Mucosa of stomach (tissue), 1 donor: Measurements from ENCODE around the gene FBXO21.

Experiments used
- H3K27me3 ChIP-seq: one replicate; pipeline ENCODE4 v1.7.0; 2013; ENCODE audit warnings: mild to moderate bottlenecking, low read length; ENCODE audit not compliant: control insufficient read depth, insufficient read depth
- H3K36me3 ChIP-seq: one replicate; pipeline ENCODE4 v1.7.0; 2013; ENCODE audit warnings: low read length; ENCODE audit not compliant: control insufficient read depth, insufficient read depth
- H3K4me1 ChIP-seq: one replicate; pipeline ENCODE4 v1.7.0; 2013; ENCODE audit warnings: mild to moderate bottlenecking, low read length; ENCODE audit not compliant: control insufficient read depth, insufficient read depth
- H3K4me3 ChIP-seq: one replicate; pipeline ENCODE4 v1.7.0; 2013; ENCODE audit warnings: low read length
- H3K9ac ChIP-seq: one replicate; pipeline ENCODE4 v1.7.0; 2013; ENCODE audit warnings: mild to moderate bottlenecking, low read length, moderate library complexity
- H3K9me3 ChIP-seq: one replicate; pipeline ENCODE4 v1.7.0; 2013; ENCODE audit warnings: mild to moderate bottlenecking, low read length, moderate library complexity; ENCODE audit not compliant: control insufficient read depth
- donor health status: Pancreatic carcinoma.

FBXO21 gene

DNA sequence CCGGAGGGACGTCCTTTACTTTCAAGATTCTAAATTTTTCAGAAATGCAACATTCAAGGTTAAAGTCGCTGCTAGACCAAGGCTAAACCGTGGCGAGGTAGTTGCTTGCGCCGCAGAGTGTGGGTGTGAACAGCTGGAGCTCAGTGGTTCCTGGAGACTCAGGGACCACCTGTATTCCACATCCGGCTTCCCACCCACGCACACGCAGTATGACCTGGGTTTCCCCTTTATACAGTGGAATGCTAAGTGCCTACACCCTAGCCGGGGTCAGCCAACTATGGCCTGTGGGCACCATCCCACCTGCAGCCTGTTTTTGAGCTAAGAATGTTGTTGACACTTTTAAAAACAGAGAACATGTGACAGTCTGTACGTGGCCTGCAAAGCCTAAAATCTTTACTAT lies 48.2 kb downstream of the FBXO21 start:
- H3K36me3 ChIP-seq: no peaks in the 10 kb centered on the region
- peaks cover 19% of the 10 kb centered on the region for H3K4me1 ChIP-seq
- H3K27me3 ChIP-seq: no peaks in the 10 kb centered on the region
- H3K9ac ChIP-seq: no peak overlapping the region
- H3K4me3 ChIP-seq: no peak overlapping the region
- H3K9me3 ChIP-seq: no peaks in the 10 kb centered on the region

GRCh38 chr12:117141097-117141898 lies 49.0 kb downstream of the FBXO21 start:
- Histone ChIP-seq H3K9ac (no peak overlapping the region), H3K4me1 (peaks cover 19% of the 10 kb centered on the region), H3K9me3 (no peaks in the 10 kb centered on the region), H3K4me3 (no peak overlapping the region), H3K27me3 (no peaks in the 10 kb centered on the region), H3K36me3 (no peaks in the 10 kb centered on the region)

DNA sequence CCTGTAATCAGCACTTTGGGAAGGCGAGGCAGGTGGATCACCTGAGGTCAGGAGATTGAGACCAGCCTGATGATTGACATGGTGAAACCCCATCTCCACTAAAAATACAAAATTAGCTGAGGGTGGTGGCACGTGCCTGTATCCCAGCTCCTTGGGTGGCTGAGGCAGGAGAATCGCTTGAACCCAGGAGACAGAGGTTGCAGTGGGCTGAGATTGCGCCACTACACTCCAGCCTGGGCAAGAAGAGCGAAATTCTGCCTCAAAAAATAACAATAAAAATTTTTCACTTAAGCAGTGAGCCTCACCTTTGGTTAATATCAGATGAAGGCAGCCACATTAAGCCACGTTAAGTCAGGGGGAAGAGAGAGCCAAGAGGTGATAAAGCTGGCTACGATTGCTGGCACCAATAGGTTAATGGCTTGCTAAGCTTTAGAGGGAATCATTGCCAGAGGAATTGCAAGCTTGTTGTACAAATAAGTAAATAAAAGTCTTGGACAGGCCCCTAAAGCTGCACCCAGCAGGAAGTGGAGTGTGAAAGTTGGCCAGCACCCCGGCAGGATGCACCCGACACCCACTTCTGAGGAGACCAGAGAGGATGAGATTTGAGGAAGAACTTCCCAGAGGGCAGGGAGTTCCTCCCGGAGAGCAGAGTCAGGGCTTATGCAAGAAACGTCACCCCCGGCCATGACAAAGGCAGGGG lies 49.7 kb downstream of the FBXO21 start:
- peaks cover 19% of the 10 kb centered on the region for H3K4me1 ChIP-seq
- no peaks in the 10 kb centered on the region for H3K9me3 ChIP-seq
- H3K27me3 ChIP-seq: no peaks in the 10 kb centered on the region
- H3K36me3 ChIP-seq: no peaks in the 10 kb centered on the region
- no peak overlapping the region for H3K9ac ChIP-seq
- H3K4me3 ChIP-seq: no peak overlapping the region

DNA sequence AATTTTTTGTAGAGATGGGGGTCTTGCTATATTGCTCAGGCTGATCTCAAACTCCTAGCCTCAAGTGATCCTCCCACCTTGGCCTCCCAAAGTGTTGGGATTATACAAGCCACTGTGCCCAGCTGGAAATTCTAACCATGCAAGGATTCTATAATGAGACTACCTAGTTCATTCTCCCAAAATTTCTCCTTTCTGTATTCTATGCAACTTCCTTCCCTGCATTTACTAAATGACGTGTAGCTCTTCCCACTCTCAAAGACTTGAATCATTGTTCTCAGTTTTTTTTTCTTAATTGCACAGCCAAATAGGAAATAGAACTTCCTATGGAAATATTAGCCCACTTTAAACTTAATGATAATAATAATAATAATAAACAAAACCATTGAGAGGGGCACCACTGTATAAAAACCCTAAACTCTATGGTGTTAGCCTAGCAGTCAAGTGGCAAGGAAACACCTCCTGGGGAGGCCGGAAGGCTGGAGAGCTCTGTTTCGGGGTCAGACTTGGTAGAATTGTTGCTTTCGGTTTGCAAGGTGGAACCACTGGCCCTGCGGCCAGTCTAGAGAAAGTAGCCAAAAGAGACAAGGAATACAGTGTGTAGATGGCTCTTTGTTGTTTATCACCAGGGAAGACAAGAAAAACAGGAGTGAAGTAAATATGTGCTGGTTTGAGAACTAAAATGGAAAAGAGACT lies 51.1 kb downstream of the FBXO21 start:
- peaks cover 19% of the 10 kb centered on the region for H3K4me1 ChIP-seq
- no peaks in the 10 kb centered on the region for H3K9me3 ChIP-seq
- no peak overlapping the region for H3K4me3 ChIP-seq
- no peaks in the 10 kb centered on the region for H3K27me3 ChIP-seq
- no peak overlapping the region for H3K9ac ChIP-seq
- no peaks in the 10 kb centered on the region for H3K36me3 ChIP-seq

GRCh38 chr12:117134721-117135120 lies 55.5 kb downstream of the FBXO21 start:
- Histone ChIP-seq H3K27me3 (no peaks in the 10 kb centered on the region), H3K4me1 (no peaks in the 10 kb centered on the region), H3K9me3 (no peaks in the 10 kb centered on the region), H3K9ac (no peak overlapping the region), H3K4me3 (no peak overlapping the region), H3K36me3 (no peaks in the 10 kb centered on the region)

DNA sequence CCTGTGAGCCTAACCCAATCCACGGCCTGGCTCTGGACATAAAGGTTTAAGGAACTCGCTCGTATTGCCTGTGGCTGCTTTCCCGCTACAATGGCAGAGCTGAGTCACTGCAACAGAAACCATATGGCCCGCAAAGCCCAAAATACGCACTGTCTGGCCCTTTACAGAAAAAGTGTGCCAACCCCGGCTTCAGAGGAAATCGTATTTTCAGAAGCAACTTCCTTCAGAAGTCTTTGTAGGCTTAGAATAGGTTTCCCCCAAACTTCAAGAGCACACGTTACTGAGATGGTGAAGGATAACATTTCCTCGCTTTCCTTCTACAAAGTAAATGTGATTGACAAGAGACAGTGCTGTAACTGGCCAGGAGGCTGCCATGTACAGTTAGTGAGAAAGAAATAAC lies 56.2 kb downstream of the FBXO21 start:
- Histone ChIP-seq H3K9me3 (no peaks in the 10 kb centered on the region), H3K27me3 (no peaks in the 10 kb centered on the region), H3K36me3 (no peaks in the 10 kb centered on the region), H3K4me1 (no peaks in the 10 kb centered on the region), H3K4me3 (no peak overlapping the region), H3K9ac (no peak overlapping the region)

GRCh38 chr12:117130801-117131200 lies 59.5 kb downstream of the FBXO21 start:
- no peak overlapping the region for H3K4me3 ChIP-seq
- no peak overlapping the region for H3K9ac ChIP-seq
- no peaks in the 10 kb centered on the region for H3K27me3 ChIP-seq
- no peaks in the 10 kb centered on the region for H3K4me1 ChIP-seq
- no peaks in the 10 kb centered on the region for H3K9me3 ChIP-seq
- H3K36me3 ChIP-seq: no peaks in the 10 kb centered on the region

GRCh38 chr12:117129391-117129790 lies 60.9 kb downstream of the FBXO21 start:
- H3K9me3 ChIP-seq: no peaks in the 10 kb centered on the region
- H3K27me3 ChIP-seq: no peaks in the 10 kb centered on the region
- no peaks in the 10 kb centered on the region for H3K4me1 ChIP-seq
- no peak overlapping the region for H3K9ac ChIP-seq
- H3K36me3 ChIP-seq: no peaks in the 10 kb centered on the region
- H3K4me3 ChIP-seq: no peak overlapping the region

DNA sequence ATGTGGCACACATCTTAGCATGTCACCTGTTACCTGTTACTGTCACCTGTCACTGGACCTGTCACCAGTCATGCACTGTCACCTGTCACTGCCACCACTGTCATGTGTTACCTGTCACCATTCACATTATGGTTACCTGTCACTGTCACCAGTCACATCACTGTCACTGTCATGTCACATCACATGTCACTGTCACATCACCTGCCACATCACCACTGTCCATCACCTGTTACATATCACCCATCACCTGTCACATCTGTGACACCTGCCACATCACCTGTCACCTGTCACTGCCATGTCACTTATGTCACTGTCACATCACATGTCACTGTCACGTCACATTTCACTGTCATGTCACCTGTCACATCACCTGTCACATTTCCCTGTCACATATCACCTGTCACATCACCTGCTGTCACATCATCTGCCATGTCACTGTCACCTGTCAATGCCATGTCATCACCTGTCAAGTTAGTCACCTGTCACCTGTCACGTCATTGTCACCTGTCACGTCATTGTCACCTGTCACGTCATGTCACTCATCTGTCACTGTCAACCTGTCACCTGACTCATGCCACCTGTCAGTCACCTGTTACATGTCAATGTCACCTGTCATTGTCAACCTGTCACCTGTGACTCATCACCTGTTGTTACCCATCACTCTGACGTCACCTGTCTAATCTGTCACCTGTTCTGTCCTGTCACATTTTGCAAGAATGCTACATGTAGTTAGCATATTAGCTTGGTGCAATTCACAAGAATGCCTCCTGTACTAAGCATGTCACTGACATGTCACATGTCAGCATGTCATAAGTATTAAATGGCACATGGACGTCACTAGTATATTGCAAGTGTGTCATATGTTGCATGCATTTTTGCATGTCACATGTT lies 62.1 kb downstream of the FBXO21 start:
- no peaks in the 10 kb centered on the region for H3K9me3 ChIP-seq
- H3K4me3 ChIP-seq: no peak overlapping the region
- H3K36me3 ChIP-seq: no peaks in the 10 kb centered on the region
- no peak overlapping the region for H3K9ac ChIP-seq
- no peaks in the 10 kb centered on the region for H3K27me3 ChIP-seq
- H3K4me1 ChIP-seq: no peaks in the 10 kb centered on the region

DNA sequence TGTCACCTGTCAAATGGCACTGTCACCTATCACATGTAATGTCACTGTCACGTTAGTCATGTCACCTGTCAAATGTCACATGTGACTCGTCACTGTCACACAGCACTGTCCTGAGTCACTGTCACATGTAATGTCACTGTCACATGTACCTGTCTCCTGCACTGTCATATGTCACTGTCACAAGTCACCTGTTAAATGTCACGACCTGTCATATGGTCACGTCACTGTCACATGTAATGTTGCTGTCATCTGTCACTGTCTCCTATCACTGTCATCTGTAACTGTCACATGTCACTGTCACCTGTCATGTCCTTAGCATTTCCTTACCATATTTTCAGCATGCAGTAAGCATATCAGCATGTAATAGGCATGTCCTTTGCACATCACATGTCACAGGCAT lies 63.9 kb downstream of the FBXO21 start:
- no peak overlapping the region for H3K9ac ChIP-seq
- H3K9me3 ChIP-seq: no peaks in the 10 kb centered on the region
- H3K27me3 ChIP-seq: no peaks in the 10 kb centered on the region
- H3K36me3 ChIP-seq: no peaks in the 10 kb centered on the region
- H3K4me1 ChIP-seq: no peaks in the 10 kb centered on the region
- H3K4me3 ChIP-seq: no peak overlapping the region

DNA sequence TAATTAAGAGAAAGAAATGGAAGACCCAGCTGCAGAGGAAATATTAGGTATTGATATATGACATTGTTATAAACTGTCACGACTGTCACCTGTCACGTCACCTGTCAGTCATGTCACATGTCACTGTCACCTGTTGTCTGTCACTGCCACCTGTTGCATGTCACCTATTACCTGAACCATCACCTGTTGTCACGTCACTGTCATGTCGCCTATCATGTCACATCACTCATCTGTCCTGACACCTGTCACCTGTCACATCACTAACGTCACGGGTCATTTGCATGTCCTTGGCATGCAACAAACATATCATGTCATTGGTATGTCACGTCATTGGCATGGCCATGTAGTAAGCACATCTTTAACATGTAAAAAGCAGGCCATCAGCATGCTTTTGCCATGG lies 64.5 kb downstream of the FBXO21 start:
- Histone ChIP-seq H3K4me3 (no peak overlapping the region), H3K9me3 (no peaks in the 10 kb centered on the region), H3K4me1 (no peaks in the 10 kb centered on the region), H3K27me3 (no peaks in the 10 kb centered on the region), H3K9ac (no peak overlapping the region), H3K36me3 (no peaks in the 10 kb centered on the region)
